ENCODE measurements around the gene DACT1. TPM values are rescaled to one million over a fixed set of nuclear protein-coding genes. Genes with fewer than 3 reads are reported as not detected.

The DACT1 gene
- polyA plus RNA-seq, 1 donor from 2014 or later, result 125 TPM

GRCh38 chr14:58695514-58695913 lies 57.8 kb downstream of the DACT1 start:
- Histone ChIP-seq H3K27ac (ENCODE audit: low read length) (no peak overlapping the region), H3K9me3 (ENCODE audit: low read length) (no peaks in the 10 kb centered on the region), H3K27me3 (ENCODE audit: insufficient read depth, low read depth, low read length) (no peaks in the 10 kb centered on the region), H3K4me3 (ENCODE audit: low read length) (no peak overlapping the region), H2AFZ (ENCODE audit: low read depth, low read length) (no peak overlapping the region), H3K79me2 (replicated peaks; ENCODE audit: insufficient read depth, low read length) (no peaks in the 10 kb centered on the region), H3K4me2 (ENCODE audit: low read length) (no peak overlapping the region), H4K20me1 (ENCODE audit: insufficient read depth) (no peaks in the 10 kb centered on the region), H3F3A (ENCODE audit: insufficient read depth, low read length, poor library complexity, severe bottlenecking) (no peaks in the 10 kb centered on the region), H3K9ac (ENCODE audit: low read length) (no peak overlapping the region), H3K36me3 (ENCODE audit: insufficient read depth, low read length) (no peaks in the 10 kb centered on the region), H3K9me2 (ENCODE audit: insufficient read depth, low read length) (no peaks in the 10 kb centered on the region)
- TF ChIP-seq RAD21 (conservative IDR thresholded peaks at IDR 0.05) (no peak), SMC3 (conservative IDR thresholded peaks at IDR 0.05; ENCODE audit: poor library complexity) (no peak), EZH2 (IDR thresholded peaks at IDR 0.05; ENCODE audit: borderline replicate concordance, insufficient read depth, low read length, poor library complexity, severe bottlenecking) (no peak), MXI1 (conservative IDR thresholded peaks at IDR 0.05; ENCODE audit: poor library complexity, severe bottlenecking) (no peak), CTCF (IDR thresholded peaks at IDR 0.05; ENCODE audit: poor library complexity, severe bottlenecking) (no peak), EP300 (conservative IDR thresholded peaks at IDR 0.05; ENCODE audit: poor library complexity, severe bottlenecking) (no peak), POLR2AphosphoS5 (IDR thresholded peaks at IDR 0.05) (no peak), TAF1 (IDR thresholded peaks at IDR 0.05; ENCODE audit: low read depth) (no peak)
- TF ChIP-seq, protein P1, sequence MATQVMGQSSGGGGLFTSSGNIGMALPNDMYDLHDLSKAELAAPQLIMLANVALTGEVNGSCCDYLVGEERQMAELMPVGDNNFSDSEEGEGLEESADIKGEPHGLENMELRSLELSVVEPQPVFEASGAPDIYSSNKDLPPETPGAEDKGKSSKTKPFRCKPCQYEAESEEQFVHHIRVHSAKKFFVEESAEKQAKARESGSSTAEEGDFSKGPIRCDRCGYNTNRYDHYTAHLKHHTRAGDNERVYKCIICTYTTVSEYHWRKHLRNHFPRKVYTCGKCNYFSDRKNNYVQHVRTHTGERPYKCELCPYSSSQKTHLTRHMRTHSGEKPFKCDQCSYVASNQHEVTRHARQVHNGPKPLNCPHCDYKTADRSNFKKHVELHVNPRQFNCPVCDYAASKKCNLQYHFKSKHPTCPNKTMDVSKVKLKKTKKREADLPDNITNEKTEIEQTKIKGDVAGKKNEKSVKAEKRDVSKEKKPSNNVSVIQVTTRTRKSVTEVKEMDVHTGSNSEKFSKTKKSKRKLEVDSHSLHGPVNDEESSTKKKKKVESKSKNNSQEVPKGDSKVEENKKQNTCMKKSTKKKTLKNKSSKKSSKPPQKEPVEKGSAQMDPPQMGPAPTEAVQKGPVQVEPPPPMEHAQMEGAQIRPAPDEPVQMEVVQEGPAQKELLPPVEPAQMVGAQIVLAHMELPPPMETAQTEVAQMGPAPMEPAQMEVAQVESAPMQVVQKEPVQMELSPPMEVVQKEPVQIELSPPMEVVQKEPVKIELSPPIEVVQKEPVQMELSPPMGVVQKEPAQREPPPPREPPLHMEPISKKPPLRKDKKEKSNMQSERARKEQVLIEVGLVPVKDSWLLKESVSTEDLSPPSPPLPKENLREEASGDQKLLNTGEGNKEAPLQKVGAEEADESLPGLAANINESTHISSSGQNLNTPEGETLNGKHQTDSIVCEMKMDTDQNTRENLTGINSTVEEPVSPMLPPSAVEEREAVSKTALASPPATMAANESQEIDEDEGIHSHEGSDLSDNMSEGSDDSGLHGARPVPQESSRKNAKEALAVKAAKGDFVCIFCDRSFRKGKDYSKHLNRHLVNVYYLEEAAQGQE (IDR thresholded peaks at IDR 0.05; ENCODE audit: borderline replicate concordance), result no peak

DNA sequence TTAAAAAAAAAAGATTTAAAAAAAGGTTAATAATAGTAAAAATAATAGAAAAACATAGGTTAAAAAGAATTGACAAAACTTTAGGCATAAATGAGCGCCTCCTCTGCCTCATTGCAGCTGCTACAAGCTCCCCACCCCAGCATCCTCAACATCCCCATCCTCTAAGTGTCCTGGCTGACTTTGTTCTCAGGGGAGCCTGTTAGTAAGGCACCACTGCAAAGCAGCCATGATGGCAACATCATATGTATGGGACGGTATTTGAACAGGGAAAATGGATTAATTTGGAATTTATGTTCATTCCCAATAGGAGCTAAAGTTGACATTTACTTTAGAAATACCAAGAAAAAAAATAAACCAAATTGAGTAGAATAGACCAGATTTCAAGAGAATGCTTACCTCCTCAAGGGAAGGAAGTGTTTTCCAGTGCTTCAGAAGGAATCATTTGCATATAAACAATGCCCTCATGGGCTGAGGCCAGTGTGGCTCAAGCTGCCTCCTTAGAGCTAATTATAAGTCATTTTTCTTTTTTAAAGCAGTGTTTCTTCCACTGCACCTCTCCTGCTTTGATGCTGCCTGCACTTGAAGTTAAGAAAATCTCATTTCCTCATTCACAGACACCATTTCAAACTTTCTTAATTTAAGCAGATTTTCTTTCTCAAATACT lies 59.6 kb downstream of the DACT1 start:
- no peak overlapping the region for H3K27ac ChIP-seq (ENCODE audit: low read length)
- no peak overlapping the region for H3K4me2 ChIP-seq (ENCODE audit: low read length)
- H4K20me1 ChIP-seq (ENCODE audit: insufficient read depth), result no peaks in the 10 kb centered on the region
- H3K27me3 ChIP-seq (ENCODE audit: insufficient read depth, low read depth, low read length), result no peaks in the 10 kb centered on the region
- no peaks in the 10 kb centered on the region for H3F3A ChIP-seq (ENCODE audit: insufficient read depth, low read length, poor library complexity, severe bottlenecking)
- H3K9me2 ChIP-seq (ENCODE audit: insufficient read depth, low read length), result no peaks in the 10 kb centered on the region
- H3K9me3 ChIP-seq (ENCODE audit: low read length), result no peaks in the 10 kb centered on the region
- no peak overlapping the region for H3K4me3 ChIP-seq (ENCODE audit: low read length)
- H3K36me3 ChIP-seq (ENCODE audit: insufficient read depth, low read length), result no peaks in the 10 kb centered on the region
- no peak overlapping the region for H3K9ac ChIP-seq (ENCODE audit: low read length)
- no peaks in the 10 kb centered on the region for H3K79me2 ChIP-seq (replicated peaks; ENCODE audit: insufficient read depth, low read length)
- no peak overlapping the region for H2AFZ ChIP-seq (ENCODE audit: low read depth, low read length)
- TF ChIP-seq MXI1 (conservative IDR thresholded peaks at IDR 0.05; ENCODE audit: poor library complexity, severe bottlenecking) (no peak), RAD21 (conservative IDR thresholded peaks at IDR 0.05) (no peak), POLR2AphosphoS5 (IDR thresholded peaks at IDR 0.05) (no peak)

Other genes starting within 250 kb of the DACT1 start
- gene TOMM20L, start 242.0 kb upstream of the DACT1 start, polyA plus RNA-seq, result not detected in 2 replicates
- gene TIMM9, start 210.4 kb upstream of the DACT1 start, polyA plus RNA-seq, result 48.3 and 51.1 TPM in 2 replicates
- gene KIAA0586, start 210.2 kb upstream of the DACT1 start, polyA plus RNA-seq, result 8.0 and 10.3 TPM in 2 replicates